ENCODE measurements around the gene TMEM181. TPM values are rescaled to one million over a fixed set of nuclear protein-coding genes. Genes with fewer than 3 reads are reported as not detected.
A peak's percentile ranks its signal among the peaks of the same experiment; 100 is the strongest.
"Not testable (repeated sequence)": the region's sequence is repeated elsewhere in the genome, so short reads cannot be mapped to it uniquely, and the experiment has no call there.

Gene TMEM181
- 10 to 100 TPM; 16.6 to 16.9 TPM for total RNA-seq
- polyA plus RNA-seq: 1 to 10 TPM; 3.9 to 4.6 (median 4.2) TPM
- 36.8 to 60.5 (median 52.3) reads per million in 6 experiments for total RNA-seq

DNA sequence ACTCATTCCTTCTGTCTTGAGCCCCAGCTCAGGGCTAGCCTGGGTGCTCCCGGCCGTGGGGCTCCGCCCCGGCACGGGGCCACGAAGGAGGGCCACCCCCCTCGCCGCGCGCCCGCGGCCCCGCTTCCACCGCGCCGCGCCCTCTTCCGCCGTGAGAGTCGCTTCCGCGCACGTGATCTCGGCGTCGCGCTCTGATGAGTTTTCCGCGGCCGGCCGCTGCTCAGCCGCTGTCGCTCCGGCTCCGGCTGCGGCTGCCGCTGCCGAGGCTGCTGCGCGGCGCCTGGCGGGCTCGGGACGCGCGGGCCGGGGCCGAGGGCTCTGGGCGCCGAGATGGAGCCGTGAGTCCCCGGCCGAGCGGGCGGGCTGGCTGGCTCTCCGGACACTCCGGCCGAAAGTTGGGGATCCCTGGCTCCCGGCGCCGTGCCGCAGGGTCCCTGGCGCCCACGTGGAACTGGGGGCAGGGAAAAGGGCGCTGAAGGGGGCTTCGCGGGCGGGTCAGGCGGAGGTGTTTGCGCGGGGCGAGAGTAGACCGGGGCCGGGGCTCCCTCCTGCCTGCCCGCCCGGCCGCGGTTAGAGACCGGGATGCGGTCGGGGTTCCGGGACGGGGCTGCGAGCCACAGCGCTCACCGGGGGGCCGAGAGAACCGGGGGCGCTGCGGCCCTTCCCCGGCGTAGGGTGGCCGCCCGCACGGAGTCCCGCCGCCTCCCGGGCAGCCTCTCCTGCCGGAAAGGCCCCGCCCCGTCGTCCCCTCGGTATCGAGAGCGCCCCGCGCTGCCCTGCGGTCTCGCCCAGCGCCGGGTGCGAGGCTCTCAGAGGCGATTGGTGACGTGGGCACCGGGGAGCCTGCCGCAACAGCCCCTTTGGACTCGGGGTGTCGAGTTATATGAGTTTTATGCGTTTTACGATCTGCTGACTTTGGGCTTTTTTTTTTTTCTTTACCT lies at the start of gene TMEM181:
Gene TMEM181, plus strand, starts transcription at position 197 of the 941 bp plus-strand sequence. Its CDS starts 134 bp downstream, at position 331.
- POLR2A ChIA-PET: interaction anchor here (0.7 to 1.9 kb wide), 5 partner anchors 8 to 339 kb away, joined by 4 to 10 read pairs (median 4); no protein-coding TSS in a partner anchor
- Mint-ChIP-seq H3K4me3 (peak within 1 kb of the TSS; percentile 89 to 97 (median 94)), H3K9me3 (no peaks in the 10 kb centered on the region), H3K36me3 (no peaks in the 10 kb centered on the region), H3K4me1 (peaks cover 20 to 50% (median 45%) of the 10 kb centered on the region in 4 donors), H3K27ac (peak within 1 kb of the TSS; percentile 79 to 97 (median 94)), H3K27me3 (no peaks in the 10 kb centered on the region)
- ATAC-seq: peak; percentile 90 to 91
- DNase-seq: peak; percentile 79 to 90 (median 85)

DNA sequence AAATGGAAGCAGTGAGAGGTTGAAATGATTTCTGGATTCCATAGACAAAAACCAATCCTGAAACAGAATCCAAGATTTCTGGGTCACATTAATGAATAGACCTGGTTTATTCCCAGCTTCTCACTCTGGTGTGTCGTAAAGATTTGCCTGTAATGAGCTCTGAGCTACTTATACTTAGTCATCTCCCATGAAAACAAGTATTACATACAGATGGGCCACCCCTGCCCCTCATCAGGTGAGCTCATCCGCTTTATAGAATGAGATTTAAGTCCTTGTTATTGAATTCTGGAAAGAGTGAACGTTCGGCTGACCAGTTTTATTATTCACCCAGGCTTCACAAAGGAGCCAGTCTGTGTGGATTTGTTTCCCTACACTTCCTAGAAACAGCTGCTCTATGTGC lies 47.1 kb upstream of the TMEM181 start:
- Mint-ChIP-seq H3K9me3 (no peaks in the 10 kb centered on the region), H3K27ac (no peak overlapping the region), H3K4me3 (no peak overlapping the region), H3K36me3 (peaks cover 0 to 7% (median 2%) of the 10 kb centered on the region in 3 donors), H3K4me1 (peaks cover 11 to 38% (median 35%) of the 10 kb centered on the region in 4 donors), H3K27me3 (peaks cover 2 to 19% (median 12%) of the 10 kb centered on the region in 5 donors)
- ATAC-seq: no peak
- DNase-seq: no peak
- POLR2A ChIA-PET: interaction anchor here (0.8 kb wide), 1 partner anchor 12 kb away, joined by 4 read pairs; no protein-coding TSS in a partner anchor

GRCh38 chr6:158514176-158514575 lies 45.7 kb upstream of the TMEM181 start:
- DNase-seq (peak in 2 of 10 donors; percentile 6 to 16), ATAC-seq (peak in 1 of 2 donors; percentile 59)
- H3K4me1 Mint-ChIP-seq: peaks cover 15 to 48% (median 45%) of the 10 kb centered on the region in 4 donors
- POLR2A ChIA-PET: no interaction called here
- no peaks in the 10 kb centered on the region for H3K36me3 Mint-ChIP-seq
- H3K4me3 Mint-ChIP-seq: peak overlapping the region in 1 of 10 donors; percentile 39
- peaks cover 4 to 31% (median 17%) of the 10 kb centered on the region in 5 donors for H3K27me3 Mint-ChIP-seq
- peak overlapping the region in 3 of 10 donors; percentile 13 to 67 (median 17) for H3K27ac Mint-ChIP-seq
- H3K9me3 Mint-ChIP-seq: no peaks in the 10 kb centered on the region

- Mint-ChIP-seq H3K36me3 (no peaks in the 10 kb centered on the region), H3K4me3 (peak overlapping the region in 1 of 10 donors; percentile 10), H3K9me3 (no peaks in the 10 kb centered on the region), H3K27me3 (peaks cover 7 to 39% (median 24%) of the 10 kb centered on the region in 5 donors), H3K27ac (peak overlapping the region in 2 of 10 donors; percentile 10 to 67), H3K4me1 (peaks cover 15 to 48% (median 45%) of the 10 kb centered on the region in 4 donors)
- DNase-seq (no peak), ATAC-seq (no peak)
- POLR2A ChIA-PET: no interaction called here
Observed at GRCh38 chr6:158514991-158515390, 44.9 kb upstream of the TMEM181 start.

- Mint-ChIP-seq H3K4me3 (peak overlapping the region in 1 of 10 donors; percentile 61), H3K36me3 (no peaks in the 10 kb centered on the region), H3K27ac (peak overlapping the region in 2 of 10 donors; percentile 25 to 89), H3K9me3 (no peaks in the 10 kb centered on the region), H3K27me3 (peaks cover 10 to 50% (median 32%) of the 10 kb centered on the region in 5 donors), H3K4me1 (peaks cover 15 to 48% (median 45%) of the 10 kb centered on the region in 4 donors)
- ATAC-seq (no peak), DNase-seq (no peak)
- POLR2A ChIA-PET: interaction anchor here (0.6 kb wide), 1 partner anchor 13 kb away, joined by 3 read pairs; no protein-coding TSS in a partner anchor
Observed at GRCh38 chr6:158516098-158516497, 43.8 kb upstream of the TMEM181 start.

DNA sequence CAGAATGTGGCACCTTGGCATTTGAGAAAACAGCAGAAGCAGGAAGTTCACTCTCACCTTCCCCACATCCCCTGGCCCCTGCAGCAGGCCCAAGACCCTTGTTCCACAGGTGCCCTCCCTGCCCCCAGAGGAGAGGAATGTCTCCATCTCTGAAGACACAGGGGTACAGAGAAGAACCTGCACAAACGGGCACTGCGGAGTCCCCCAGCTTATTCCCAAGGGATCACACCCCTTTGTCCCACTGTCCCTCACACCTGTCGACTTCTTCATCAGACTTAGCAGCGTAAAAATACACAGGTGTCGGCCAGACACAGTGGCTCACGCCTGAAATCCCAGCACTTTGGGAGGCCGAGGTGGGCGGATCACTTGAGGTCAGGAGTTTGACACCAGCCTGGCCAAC lies 42.9 kb upstream of the TMEM181 start:
- peak overlapping the region in 1 of 10 donors; percentile 8 for H3K4me3 Mint-ChIP-seq
- peaks cover 15 to 48% (median 45%) of the 10 kb centered on the region in 4 donors for H3K4me1 Mint-ChIP-seq
- H3K9me3 Mint-ChIP-seq: no peaks in the 10 kb centered on the region
- no peak for ATAC-seq
- H3K27me3 Mint-ChIP-seq: peaks cover 10 to 53% (median 35%) of the 10 kb centered on the region in 5 donors
- no peak for DNase-seq
- no peaks in the 10 kb centered on the region for H3K36me3 Mint-ChIP-seq
- POLR2A ChIA-PET: no interaction called here
- peak overlapping the region in 1 of 10 donors; percentile 82 for H3K27ac Mint-ChIP-seq

GRCh38 chr6:158517581-158517980 lies 42.3 kb upstream of the TMEM181 start:
- Mint-ChIP-seq H3K9me3 (no peaks in the 10 kb centered on the region), H3K36me3 (no peaks in the 10 kb centered on the region), H3K27me3 (peaks cover 12 to 54% (median 35%) of the 10 kb centered on the region in 5 donors), H3K27ac (peak overlapping the region in 2 of 10 donors; percentile 52 to 62), H3K4me3 (peak overlapping the region; percentile 33 to 83 (median 62)), H3K4me1 (peaks cover 15 to 48% (median 45%) of the 10 kb centered on the region in 4 donors)
- no peak for DNase-seq
- POLR2A ChIA-PET: no interaction called here
- peak in 1 of 2 donors; percentile 32 for ATAC-seq

DNA sequence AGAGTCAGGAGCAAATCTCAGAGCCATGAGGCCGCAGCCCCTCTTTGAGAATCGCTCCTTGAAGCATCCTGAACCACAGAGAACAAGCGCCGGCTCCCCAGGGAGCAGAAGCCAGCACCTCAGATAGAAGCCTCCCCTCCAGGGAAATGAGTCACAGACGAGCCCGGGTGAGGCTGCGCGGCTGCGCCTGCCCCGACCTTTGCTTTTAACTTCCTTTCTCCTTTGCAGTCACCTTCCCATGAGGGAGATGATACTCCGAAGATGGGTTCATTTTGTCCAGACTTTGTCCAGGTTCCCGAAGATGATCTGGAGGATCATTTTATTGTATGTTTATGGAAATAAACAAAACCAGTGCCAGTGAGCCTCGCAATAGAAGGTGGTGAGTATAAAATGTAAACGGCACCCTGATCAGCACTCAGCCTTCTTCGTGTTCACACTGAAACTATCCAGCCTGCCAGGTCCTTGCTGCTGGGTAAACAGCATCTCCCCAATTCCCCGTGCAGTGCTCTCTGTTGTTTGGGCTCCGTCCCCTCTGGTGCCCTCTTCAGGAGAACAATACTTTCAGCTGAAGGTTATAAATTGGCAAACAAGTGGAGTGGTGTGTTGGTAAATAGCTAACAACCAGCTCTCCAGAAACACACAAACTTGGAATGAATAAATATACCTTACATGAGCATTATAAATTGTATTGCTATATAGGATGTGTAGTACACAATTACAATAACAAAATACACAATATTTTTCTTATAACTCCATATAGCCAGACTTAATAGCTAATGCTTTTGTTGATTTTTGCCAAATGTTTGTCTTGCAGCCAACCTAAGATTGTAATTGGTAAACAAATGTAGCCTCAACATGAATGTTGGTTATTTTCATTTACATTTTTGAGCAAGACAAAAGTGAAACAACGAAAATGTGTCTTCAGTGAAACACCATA lies 41.4 kb upstream of the TMEM181 start:
- Mint-ChIP-seq H3K36me3 (peaks cover 0 to 3% (median 0%) of the 10 kb centered on the region in 3 donors), H3K9me3 (no peaks in the 10 kb centered on the region), H3K4me3 (peak overlapping the region; percentile 72 to 84 (median 77)), H3K27me3 (peaks cover 15 to 63% (median 37%) of the 10 kb centered on the region in 5 donors), H3K27ac (peak overlapping the region in 5 of 10 donors; percentile 9 to 75 (median 62)), H3K4me1 (peaks cover 15 to 47% (median 44%) of the 10 kb centered on the region in 4 donors)
- DNase-seq (peak in 4 of 10 donors; percentile 21 to 39 (median 28)), ATAC-seq (peak; percentile 72 to 81)
- POLR2A ChIA-PET: no interaction called here

- H3K4me3 Mint-ChIP-seq: no peak overlapping the region
- no peak overlapping the region for H3K27ac Mint-ChIP-seq
Observed at GRCh38 chr6:158519300-158519699, 40.6 kb upstream of the TMEM181 start.

GRCh38 chr6:158519761-158520160 lies 40.1 kb upstream of the TMEM181 start:
- Mint-ChIP-seq H3K9me3 (peaks cover 0 to 6% (median 0%) of the 10 kb centered on the region in 9 donors), H3K36me3 (peaks cover 0 to 7% (median 0%) of the 10 kb centered on the region in 3 donors), H3K4me3 (peak overlapping the region in 1 of 10 donors; percentile 14), H3K27ac (no peak overlapping the region), H3K4me1 (peaks cover 10 to 36% (median 32%) of the 10 kb centered on the region in 4 donors), H3K27me3 (peaks cover 26 to 76% (median 48%) of the 10 kb centered on the region in 5 donors)
- POLR2A ChIA-PET: no interaction called here
- DNase-seq (no peak), ATAC-seq (no peak)

More at GRCh38 chr6:158519300-158519699, 40.6 kb upstream of the TMEM181 start:
- DNase-seq (no peak), ATAC-seq (no peak)
- Mint-ChIP-seq H3K4me1 (peaks cover 11 to 40% (median 36%) of the 10 kb centered on the region in 4 donors), H3K9me3 (peaks cover 0 to 6% (median 0%) of the 10 kb centered on the region in 9 donors), H3K36me3 (peaks cover 0 to 7% (median 0%) of the 10 kb centered on the region in 3 donors), H3K27me3 (peaks cover 21 to 71% (median 44%) of the 10 kb centered on the region in 5 donors)
- POLR2A ChIA-PET: no interaction called here

DNA sequence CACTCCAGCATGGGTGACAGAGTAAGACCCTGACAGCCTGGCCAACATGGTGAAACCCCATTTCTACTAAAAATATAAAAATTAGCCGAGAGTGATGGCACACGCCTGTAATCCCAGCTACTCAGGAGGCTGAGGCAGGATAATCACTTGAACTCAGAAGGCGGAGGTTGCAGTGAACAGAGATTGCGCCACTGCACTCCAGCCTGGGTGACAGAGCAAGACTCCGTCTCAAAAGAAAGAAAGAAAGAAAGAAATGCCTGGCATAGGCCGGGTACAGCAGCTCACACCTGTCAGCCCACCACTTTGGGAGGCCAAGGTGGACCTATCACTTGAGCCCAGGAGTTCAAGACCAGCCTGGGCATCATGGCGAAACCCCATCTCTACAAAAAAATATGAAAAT lies 38.9 kb upstream of the TMEM181 start:
- POLR2A ChIA-PET, ATAC-seq, H3K9me3 Mint-ChIP-seq, H3K4me3 Mint-ChIP-seq, H3K36me3 Mint-ChIP-seq, DNase-seq: not testable (repeated sequence)
- H3K27me3 Mint-ChIP-seq: peaks cover 37 to 84% (median 57%) of the 10 kb centered on the region in 5 donors
- H3K27ac Mint-ChIP-seq: peak overlapping the region in 1 of 10 donors; percentile 40
- peaks cover 6 to 25% (median 21%) of the 10 kb centered on the region in 4 donors for H3K4me1 Mint-ChIP-seq
